ENCODE results near the gene ZMYND19.
A peak's percentile ranks its signal among the peaks of the same experiment; 100 is the strongest.
"Not testable (repeated sequence)": the region's sequence is repeated elsewhere in the genome, so short reads cannot be mapped to it uniquely, and the experiment has no call there.

The ZMYND19 gene

GRCh38 chr9:137590469-137591383 is at the start of gene ZMYND19:
TSS of gene ZMYND19 (minus strand) at chr9:137590512. CDS start at chr9:137590263, 249 bp downstream.
- peak; percentile 93 for DNase-seq

- no peak for DNase-seq
Measured at GRCh38 chr9:137639303-137640051, 49.2 kb upstream of the ZMYND19 start.

- no peak for DNase-seq
Measured at GRCh38 chr9:137638680-137639079, 48.4 kb upstream of the ZMYND19 start.

DNA sequence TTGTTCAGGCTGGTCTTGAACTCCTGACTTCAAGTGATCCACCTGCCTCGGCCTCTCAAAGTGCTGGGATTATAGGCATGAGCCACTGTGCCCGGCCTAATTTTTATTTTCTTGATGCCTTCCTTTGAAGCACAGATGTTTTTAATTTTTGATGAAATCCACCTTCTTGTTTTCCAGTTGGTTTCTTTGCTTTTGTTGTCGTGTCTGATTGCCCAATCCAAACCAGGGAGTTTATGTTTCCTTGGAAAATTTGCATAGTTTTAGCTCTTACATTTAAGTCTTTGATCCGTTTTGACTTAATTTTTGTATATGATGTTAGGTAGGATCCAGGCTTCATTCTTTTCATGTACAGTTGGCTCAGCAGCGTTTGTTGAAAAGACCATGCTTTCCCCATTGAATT is 43.7 kb upstream of the ZMYND19 start:
- no peak for DNase-seq

DNA sequence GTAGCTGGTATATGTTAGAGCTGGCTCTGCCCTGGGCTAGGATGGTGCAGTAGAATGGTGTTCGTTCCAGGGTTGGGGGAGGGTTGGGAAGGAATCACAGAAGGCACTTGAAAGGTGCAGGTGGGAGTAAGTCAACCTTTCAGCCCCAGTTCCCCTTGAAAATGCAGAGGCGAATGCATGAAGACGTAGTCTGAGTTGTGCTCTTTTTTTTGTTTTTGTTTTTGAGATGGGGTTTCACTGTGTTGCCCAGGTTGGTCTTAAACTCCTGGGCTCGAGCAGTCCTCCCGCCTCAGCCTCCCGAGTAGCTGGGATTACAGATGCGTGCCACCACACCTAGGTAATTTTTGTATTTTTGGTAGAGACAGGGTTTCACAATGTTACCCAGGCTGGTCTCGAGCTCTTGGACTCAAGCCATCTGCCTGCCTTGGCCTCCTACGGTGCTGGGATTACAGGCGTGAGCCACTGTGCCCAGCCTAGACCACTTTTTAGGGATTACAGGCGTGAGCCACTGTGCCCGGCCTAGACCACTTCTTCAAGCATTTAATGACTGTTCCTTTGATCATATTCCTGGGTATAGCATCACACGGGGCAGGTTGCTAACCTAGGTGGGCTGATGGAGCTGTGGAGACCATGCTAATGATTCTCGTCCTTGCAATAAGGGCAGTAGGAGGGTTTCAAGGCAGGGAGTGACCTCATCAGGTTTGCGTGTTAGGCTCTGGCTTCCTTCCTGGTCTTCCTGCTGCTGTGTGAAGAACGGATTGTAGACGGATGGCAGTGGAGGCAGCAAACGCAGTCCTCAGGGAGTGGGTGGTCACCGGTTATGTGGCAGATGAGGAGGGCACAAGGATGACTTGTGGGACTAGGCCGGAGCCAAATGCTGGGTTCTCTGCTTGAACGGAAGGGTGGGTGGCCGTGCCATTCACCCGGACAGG is 42.2 kb upstream of the ZMYND19 start:
- DNase-seq, result no peak

DNA sequence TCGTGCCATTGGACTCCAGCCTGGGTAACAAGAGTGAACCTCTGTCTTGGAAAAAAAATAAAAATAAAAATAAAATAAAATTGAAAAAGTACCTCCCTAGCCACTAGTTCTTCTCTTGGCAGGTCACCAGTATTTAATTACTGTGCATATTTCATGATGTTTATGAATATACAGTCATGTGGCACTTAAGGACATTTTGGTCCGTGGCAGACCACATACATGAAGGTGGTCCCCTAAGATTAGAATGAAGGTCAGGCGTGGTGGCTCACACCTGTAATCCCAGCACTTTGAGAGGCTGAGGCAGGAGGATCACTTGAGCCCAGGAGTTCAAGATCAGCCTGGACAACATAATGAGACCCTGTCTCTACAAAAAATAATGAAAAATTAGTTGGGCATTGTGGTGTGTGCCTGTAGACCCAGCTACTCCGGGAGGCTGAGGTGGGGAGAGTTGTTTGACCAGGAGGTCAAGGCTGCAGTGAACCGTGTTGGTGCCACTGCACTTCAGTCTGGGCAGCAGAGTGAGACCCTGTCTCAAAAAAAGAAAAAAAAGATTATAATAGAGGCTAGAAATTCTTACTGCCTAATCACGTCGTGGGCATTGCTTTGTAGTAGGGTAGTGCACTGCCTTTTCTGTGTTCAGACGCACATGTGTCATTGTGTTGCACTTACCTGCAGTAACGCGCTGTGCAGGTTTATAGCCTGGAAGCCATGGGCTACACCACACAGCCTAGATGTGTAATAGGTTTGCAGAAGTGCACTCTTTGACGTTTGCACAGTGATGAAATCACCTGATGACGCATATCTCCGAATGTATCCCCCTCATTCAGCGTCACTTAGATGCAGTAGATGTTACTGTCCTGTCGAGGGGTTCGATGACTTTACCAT is 41.3 kb upstream of the ZMYND19 start:
- DNase-seq, result no peak

- no peak for DNase-seq
Measured at GRCh38 chr9:137630679-137631078, 40.4 kb upstream of the ZMYND19 start.

DNA sequence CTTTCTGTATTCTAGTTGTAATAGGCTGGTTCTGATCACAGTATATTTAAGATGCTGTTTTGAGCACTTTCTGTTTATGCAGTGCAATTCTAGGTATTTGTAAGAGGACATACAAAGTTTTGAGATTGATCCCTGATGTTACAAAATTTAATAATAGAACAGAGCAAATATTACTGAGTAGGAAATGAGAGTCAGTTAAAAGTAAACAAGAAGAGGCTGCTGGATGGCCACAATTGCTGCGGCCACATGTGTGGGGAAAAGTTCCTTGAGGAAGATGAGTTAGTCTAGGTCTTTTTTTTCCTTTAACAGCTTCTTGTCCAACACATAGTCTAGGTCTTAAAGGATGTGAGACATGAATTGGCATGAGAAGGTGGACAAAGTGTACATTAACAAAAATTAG is 39.8 kb upstream of the ZMYND19 start:
- DNase-seq, result no peak

DNA sequence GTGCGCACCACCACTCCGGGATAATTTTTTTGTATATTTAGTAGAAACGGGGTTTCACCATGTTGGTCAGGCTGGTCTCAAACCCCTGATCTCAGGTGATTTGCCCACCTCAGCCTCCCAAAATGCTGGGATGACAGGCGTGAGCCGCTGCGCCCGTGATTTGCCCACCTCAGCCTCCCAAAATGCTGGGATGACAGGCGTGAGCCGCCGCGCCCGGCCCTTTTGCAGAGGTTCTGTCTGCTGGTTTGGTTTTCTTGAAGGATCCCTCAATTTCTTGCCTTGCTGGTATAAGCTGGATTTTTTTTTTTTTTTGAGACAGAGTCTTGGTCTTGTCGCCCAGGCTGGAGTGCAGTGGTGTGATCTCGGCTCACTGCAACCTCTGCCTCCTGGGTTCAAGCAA is 37.1 kb upstream of the ZMYND19 start:
- DNase-seq, result not testable (repeated sequence)

DNA sequence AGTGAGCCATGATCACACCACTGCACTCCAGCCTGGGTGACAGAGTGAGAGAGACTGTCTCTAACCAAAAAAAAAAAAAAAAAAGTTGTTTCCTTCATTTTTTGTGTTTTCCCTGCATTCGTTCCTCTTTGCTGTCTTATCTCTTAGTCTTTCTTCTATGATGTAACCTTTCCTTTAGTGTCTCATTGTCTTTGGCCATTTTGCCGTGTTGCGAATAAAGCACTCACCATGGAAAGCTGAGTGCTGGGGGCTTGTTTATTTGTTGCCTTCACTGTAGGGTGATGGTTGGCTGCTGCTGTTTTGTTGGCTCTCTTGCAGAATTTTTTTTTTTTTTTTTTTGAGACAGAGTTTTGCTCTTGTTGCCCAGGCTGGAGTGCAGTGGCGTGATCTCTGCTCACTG is 36.2 kb upstream of the ZMYND19 start:
- DNase-seq, result no peak

- DNase-seq, result not testable (repeated sequence)
Measured at GRCh38 chr9:137622211-137622610, 31.9 kb upstream of the ZMYND19 start.

DNA sequence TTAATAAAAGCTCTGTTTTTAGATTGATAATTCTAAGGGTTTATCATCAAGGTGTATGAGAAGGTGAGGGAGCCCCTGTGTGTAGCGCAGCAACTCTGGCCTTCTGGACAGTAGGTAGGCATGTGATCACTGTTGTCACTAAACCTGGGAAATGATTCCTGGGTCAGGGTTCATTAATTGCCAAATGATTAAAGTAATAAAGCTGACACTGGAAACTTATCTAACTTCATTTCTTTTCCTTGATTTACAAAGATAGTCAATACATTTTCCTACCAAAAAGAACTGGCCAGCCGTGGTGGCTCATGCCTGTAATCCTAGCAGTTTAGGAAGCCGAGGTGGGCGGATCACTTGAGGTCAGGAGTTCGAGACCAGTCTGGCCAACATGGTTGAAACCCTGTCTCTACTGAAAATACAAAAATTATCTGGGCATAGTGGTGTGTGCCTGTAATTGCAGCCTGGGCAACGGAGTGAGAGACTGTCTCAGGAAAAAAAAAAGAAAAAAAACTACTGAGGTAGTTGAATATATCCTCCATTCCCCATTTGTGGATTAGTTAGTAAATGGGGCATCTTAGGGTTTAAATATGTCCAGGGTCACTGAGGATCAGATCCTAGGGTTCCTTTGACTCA is 30.9 kb upstream of the ZMYND19 start:
- DNase-seq, result peak; percentile 33

DNA sequence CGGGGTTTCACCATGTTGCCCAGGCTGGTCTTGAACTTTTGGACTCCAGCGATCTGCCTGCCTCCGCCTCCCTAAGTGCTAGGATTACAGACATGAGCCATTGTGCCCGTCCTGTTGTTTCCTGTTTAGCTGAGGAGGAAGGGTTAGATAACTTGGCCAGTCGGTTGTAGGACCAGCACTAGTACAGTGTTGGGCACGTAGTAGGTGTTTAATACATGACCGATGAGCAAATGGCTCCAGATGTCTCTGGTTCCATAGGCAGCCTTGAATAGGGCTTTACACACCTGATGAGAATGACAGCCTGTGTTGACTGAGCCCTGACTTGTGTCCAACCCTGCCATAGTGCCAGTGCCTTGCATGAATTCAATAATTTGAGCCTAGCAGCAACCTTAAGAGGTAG is 30.3 kb upstream of the ZMYND19 start:
- no peak for DNase-seq

GRCh38 chr9:137620048-137620405 is 29.7 kb upstream of the ZMYND19 start:
- no peak for DNase-seq

DNA sequence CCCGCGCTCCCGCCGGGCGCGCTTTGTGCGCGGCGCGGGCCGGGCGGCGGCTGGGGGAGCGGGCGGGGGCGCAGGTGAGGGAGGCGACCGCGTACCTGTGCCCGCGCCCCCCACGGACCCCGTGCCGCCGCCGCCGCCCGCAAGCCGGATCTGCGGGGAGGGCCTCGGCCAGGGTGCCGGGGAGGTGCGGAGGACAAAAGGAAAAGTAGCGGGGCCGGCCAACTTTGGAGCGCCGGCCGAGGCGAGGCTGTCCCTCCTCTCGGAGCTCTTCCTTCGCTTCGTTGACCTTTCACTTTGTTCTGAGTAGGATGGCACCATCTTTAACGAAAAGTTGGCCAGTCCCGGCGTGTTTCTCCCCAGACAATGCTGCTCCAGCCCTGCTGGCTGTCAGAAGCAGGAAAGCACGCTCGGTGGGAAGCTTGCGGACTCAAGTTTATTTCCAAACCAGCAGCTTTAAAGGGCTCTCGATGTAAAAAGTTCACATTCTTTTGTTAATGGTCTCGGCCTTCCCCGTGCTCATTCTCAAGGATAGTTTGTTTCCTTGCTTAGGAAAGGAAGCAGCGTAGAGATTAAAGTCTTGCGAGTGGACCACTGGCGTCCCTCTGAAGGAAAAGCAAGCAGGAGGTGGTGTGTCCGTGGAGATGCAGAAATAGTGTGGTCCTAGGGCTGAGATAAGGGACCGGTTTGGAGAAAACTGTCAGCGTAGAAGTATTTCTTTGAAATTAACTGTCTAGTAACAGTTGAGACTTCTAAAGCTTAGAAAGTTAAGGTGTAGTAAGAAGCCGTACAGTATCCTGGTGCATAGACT is 29.1 kb upstream of the ZMYND19 start:
- DNase-seq, result peak; percentile 27

DNA sequence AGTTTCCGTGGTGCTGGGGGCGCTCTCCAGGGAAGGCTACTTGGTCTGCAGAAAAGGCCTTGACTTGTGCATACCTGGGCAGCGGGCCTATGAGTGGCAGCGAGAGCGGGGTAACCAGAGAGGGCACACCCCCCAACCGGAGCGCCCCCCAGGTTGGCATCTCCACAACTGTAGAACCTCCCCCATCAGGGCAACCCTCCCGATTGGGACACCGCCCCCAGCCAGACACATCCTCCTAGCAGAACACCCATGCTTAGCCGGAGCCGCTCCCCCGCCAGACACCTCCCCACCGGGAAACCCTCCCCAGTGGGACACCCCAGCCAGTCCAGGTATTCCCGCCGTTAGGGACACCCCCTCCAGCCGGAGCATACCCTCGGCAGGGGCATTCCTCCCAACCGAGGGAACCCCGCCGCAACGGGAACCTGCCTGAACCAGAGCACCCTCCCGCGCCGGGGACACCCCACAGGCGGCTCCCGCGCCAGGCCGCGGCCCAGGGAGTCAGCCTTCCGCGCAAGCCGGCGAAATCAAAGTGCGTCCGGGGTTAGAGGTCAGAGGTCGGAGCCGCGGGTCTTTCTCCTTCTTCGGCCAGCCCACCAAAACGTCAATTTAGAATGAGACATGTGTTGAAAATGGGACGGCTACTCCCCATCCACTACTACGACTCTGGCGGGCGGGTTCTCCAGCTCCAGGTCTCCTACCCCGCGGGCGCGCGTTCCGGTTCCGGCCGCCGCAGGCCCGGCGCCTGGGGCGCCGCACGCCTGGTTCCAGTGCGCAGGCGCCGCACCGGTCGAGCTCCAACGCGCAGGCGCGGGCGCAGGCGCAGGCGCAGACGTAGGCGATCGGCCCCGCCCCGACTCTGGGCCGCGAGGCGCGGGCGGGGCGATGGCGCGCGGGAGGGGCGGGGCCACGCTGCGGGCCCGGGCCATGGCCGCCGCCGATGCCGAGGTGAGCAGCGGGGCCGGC is 28.1 kb upstream of the ZMYND19 start, which contains the start of gene EHMT1:
EHMT1 (plus strand) TSS at position 901 of the 963 bp plus-strand sequence; CDS start at position 925, 24 bp downstream.
- peak; percentile 89 for DNase-seq

GRCh38 chr9:137615387-137615871 is 25.1 kb upstream of the ZMYND19 start:
- no peak for DNase-seq

- DNase-seq, result no peak
Measured at GRCh38 chr9:137614631-137615386, 24.5 kb upstream of the ZMYND19 start.
